GM18517 (cell line): ENCODE results near the gene BAHCC1.
"Not testable (repeated sequence)": the region's sequence is repeated elsewhere in the genome, so short reads cannot be mapped to it uniquely, and the experiment has no call there.

ENCODE experiments used
- ATAC-seq: cut with Tn5 transposase; IDR thresholded peaks from one replicate; pipeline ENCODE4 v1.9.1; 2021; ENCODE audit warnings: mild to moderate bottlenecking, moderate library complexity; ENCODE audit not compliant: unreplicated experiment

The BAHCC1 gene

GRCh38 chr17:81394921-81395599 is at the start of gene BAHCC1:
TSS of gene BAHCC1 (plus strand) at chr17:81395457. CDS start at chr17:81399740, 4,283 bp downstream.
- ATAC-seq: no peak

DNA sequence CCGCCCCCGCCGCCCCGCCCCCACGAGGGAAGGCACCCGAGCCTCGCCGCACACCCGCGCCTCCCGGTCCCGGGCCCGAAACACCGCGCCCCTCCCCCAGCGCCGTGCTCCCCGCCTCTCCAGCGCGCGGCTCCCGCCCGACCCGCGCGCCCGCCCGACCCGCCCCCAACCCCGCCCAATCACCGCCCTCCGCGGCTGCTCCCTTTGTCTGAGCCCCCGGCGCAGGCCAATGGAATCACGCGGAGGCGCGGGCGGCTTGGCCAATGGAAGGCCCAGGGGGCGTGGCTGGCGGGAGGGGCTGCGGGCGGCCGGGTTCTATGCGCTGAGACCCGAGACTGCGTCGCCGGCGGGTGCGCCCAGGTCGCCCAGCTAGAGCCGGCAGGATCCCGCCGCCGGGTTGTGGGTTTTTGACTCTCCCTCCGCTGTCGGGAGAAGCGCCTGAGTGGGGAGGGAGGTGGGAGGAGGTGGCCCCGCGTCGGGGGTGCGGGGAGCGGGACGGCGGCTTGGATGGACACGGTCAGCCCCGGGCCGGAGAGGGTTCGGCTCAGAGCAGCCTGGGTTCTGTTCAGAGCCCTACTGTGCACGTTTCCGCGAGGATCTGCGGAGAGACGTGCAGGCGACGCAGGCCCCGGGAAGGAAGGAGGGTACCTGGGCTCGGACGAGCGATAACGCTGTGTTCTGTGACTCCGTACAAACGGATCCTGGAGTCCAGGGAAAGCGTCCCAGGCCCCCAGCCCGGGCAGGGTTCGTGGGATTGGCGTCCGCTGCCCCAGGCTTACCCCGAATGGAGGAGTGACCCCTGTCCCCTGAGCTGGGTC is 49.0 kb upstream of the BAHCC1 start:
- ATAC-seq: peak; percentile 64

- no peak for ATAC-seq
Observed at GRCh38 chr17:81346908-81347349, 48.3 kb upstream of the BAHCC1 start.

- no peak for ATAC-seq
Observed at GRCh38 chr17:81347437-81347836, 47.8 kb upstream of the BAHCC1 start.

DNA sequence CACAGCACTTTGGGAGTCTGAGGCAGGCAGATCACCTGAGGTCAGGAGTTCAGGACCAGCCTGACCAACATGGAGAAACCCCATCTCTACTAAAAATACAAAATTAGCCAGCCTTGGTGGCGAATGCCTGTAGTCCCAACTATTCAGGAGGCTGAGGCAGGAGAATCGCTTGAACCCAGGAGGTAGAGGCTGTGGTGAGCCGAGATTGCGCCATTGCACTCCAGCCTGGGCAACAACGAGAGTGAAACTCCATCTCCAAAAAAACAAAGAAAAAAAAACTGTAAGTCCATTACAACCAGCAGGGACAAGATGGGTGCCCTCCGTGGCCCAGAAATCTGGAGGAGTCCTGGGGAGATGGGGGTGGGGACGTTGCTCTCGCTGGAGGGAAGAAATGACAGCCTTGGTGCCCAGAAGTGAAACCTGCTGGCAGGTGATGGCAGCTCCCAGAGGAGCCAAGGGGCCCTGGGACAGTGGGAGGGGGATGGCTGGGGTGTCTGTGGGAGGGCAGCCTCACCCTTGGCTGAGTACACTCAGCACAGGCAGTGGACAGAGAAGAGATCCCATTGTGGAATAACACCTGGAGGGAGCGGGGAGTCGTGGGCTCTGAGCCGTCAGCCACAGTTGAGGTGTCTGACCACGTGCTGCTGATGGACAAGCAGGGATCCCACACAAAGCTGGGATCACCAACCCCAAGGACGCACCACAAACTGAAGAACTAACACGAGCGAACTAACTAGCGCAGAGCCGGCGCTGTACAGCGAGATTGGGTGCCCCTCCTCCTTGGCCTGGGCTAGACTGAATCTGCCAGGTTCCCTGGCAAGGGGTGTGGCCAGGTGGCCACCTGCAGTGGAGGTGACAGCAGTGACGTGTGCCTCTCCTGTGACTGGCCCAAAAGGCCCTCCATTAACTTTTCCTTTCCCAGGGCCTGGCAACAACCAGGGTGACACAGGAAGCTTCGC is 46.9 kb upstream of the BAHCC1 start:
- ATAC-seq: no peak

- ATAC-seq: no peak
Observed at GRCh38 chr17:81349397-81350319, 45.6 kb upstream of the BAHCC1 start.

- ATAC-seq: no peak
Observed at GRCh38 chr17:81350320-81350890, 44.9 kb upstream of the BAHCC1 start.

DNA sequence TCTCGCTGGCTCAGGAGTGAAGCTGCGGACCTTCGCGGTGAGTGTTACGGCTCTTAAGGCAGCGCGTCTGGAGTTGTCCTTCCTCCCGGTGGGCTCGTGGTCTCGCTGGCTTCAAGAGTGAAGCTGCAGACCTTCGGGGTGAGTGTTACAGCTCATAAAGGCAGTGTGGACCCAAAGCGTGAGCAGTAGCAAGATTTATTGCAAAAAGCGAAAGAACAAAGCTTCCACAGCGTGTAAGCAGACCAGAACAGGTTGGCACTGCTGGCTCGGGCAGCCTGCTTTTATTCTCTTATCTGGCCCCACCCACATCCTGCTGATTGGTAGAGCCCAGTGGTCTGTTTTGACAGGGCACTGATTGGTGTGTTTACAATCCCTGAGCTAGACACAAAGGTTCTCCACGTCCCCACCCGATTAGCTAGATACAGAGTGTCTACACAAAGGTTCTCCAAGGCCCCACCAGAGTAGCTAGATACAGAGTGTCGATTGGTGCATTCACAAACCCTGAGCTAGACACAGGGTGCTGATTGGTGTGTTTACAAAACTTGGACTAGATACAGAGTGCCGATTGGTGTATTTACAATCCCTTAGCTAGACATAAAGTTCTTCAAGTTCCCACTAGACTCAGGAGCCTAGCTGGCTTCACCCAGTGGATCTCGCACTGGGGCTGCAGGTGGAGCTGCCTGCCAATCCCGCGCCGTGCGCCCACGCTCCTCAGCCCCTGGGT is 43.8 kb upstream of the BAHCC1 start:
- ATAC-seq: not testable (repeated sequence)

DNA sequence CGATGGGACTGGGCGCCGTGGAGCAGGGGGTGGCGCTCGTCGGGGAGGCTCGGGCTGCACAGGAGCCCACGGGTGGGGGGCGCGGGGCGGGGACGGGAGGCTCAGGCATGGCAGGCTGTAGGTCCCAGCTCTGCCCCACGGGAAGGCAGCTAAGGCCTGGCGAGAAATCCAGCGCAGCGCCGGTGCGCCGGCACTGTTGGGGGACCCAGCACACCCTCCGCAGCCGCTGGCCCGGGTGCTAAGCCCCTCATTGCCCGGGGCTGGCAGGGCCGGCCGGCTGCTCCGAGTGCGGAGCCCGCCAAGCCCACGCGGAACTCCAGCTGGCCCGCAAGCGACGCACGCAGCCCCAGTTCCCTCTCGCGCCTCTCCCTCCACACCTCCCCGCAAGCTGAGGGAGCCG is 43.2 kb upstream of the BAHCC1 start:
- ATAC-seq: not testable (repeated sequence)

DNA sequence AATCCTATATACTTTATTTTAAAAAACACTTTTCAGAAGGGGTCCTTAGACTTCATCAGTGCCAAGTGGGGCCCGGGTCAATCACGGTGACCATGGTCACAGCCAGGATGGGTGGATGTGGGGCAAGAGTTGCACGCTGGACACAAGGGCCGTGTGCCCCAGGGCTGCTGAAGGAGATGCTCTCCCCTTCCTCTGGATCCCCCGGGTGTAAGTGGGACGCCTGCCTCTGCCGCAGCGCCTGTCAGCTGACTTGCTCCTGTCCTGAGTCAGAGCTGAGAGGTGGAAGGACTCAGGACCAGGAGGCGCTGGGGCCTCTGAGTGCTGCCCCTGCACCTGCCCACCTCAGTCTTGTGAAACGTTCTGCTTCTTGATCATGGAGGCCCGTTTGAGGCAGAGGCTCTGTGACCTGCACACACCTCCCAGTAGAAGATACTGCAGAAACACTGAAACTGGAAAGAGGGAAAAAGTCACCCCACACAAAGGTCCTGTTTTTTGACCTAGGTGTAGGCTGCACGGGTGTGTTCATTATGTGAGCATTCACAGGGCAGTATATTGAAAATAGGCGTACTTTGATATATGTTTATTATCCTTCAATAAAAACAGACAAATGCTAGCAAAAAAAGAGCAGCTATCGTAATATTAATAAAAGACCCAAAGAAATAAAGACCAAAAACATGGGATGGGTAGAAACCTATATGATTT is 40.9 kb upstream of the BAHCC1 start:
- no peak for ATAC-seq

- ATAC-seq: no peak
Observed at GRCh38 chr17:81354954-81355347, 40.3 kb upstream of the BAHCC1 start.

GRCh38 chr17:81359218-81359617 is 36.0 kb upstream of the BAHCC1 start:
- ATAC-seq: no peak

DNA sequence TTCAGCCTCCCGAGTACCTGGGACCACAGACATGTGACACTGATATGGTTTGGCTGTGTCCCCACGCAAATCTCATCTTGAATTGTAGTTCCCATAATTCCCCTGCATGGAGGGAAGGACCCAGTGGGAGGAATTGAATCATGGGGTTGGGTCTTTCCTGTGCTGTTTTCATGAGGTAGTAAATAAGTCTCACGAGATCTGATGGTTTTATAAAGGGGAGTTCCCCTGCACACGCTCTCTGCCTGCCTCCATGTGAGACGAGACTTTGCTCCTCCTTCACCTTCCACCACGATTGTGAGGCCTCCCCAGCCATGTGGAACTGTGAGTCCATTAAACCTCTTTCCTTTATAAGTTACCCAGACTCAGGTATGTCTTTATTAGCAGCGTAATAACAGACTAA is 33.3 kb upstream of the BAHCC1 start:
- not testable (repeated sequence) for ATAC-seq

DNA sequence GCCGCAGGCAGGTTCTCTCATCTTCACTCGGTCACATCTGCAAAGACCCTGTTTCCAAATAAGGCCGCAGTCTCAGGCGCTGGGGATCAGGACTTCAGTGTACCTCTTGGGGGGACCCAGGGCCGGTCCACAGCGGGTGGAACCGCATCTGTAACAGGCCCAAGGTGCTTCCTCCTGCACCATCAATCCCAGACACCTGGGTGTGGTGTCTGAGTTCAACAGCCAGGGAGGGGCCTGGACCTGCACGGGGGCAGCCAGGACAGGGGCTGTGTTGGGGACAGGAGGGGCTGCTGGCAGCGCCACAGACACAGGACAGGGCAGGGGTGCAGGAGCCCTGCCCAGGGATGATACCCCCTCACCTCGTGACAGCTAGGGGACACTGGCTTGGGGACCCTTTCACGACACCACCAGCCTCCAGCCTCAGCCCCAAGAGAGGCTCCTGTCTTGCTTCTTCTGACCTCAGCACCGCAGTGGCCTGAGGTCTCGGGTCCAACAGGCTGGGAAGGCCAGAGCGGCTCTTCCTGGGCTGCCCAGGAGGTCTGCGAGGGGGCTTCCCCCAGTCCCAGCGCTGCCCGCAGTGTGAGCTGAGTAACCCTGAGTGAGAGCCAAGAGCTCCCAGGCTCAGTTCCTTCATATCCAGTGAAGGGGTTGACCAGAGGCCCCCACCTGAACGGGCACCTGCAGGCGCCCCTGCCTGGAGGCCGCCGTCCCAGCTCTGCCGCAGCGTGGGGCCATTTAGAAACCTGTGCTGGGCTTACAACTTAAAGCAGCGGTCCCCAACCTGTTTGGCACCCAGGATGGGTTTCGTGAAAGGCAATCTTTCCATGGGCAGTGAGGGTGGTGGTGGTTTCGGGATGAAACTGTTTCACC is 30.7 kb upstream of the BAHCC1 start:
- ATAC-seq: no peak

GRCh38 chr17:81365148-81365600 is 30.1 kb upstream of the BAHCC1 start:
- no peak for ATAC-seq

DNA sequence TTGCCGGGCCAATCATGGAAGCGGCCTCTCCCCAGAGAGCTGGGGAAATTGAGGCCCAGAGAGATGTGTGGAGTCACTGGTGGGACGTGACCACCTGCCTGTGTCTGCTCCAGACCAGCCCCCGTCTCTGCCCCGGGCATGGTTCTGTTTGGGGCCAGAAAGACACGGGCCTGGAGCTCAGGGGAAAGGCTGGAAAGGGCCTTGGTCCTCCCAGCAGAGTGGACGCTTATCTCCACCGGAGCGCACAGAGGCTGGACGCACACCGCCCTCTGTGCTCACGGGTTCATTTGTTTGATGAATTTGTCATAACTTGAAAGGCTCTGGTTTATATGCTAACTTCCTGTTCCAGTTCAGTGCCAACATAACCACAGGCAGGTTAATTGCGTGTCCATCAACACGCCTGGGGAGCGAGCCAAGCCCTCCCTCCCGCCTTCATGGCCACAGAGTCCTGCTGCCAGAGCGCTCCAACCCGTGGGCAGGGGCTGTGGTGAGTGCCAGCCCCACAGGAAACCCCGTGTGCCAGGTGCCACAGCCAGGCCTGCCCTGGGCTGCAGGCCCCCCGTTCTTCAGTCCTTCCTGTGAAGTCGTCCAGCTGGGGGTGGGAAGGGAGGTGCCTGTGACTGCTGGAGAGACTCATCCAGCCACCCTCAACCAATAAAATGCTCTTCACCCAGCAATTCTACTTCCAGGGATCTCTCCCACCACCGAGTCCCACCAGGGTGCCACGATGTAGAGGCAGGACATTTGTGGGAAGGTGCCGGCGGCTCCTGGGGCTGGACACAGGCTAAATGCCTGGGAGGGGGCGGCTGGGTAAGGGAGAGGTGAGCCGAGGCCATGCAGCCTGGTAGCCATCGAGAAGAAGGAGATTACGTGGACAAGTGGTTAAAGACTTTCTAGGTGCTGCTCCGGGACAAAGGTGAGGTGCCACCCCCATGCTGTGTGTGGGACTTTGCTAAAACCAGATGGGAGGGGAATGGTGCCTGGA is 29.4 kb upstream of the BAHCC1 start:
- ATAC-seq: no peak
